ENCODE measurements around the gene LRP6.

The LRP6 gene

DNA sequence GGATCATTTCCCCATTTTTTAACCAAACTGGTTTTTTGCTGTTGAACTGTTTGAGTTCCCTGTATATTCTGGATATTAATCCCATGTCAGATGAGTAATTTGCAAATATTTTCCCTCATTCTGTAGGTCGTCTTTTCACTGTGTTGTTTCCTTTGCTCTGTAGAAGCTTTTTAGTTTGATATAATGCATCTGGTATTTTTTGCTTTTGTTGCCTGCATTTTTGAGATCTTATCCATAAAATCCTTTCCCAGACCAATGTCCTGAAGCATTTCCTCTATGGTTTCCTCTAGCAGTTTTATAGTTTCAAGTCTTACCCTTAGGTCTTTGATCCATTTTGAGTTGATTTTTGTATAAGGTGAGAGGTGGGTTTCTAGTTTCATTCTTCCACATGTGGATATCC lies 71.3 kb downstream of the LRP6 start:
- DNase-seq (ENCODE audit: insufficient read length, low spot score) (no peak), FAIRE-seq (no peak)
- TF ChIP-seq, protein P1, sequence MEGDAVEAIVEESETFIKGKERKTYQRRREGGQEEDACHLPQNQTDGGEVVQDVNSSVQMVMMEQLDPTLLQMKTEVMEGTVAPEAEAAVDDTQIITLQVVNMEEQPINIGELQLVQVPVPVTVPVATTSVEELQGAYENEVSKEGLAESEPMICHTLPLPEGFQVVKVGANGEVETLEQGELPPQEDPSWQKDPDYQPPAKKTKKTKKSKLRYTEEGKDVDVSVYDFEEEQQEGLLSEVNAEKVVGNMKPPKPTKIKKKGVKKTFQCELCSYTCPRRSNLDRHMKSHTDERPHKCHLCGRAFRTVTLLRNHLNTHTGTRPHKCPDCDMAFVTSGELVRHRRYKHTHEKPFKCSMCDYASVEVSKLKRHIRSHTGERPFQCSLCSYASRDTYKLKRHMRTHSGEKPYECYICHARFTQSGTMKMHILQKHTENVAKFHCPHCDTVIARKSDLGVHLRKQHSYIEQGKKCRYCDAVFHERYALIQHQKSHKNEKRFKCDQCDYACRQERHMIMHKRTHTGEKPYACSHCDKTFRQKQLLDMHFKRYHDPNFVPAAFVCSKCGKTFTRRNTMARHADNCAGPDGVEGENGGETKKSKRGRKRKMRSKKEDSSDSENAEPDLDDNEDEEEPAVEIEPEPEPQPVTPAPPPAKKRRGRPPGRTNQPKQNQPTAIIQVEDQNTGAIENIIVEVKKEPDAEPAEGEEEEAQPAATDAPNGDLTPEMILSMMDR (IDR thresholded peaks at IDR 0.05; ENCODE audit: insufficient read depth, missing control alignments), result no peak

DNA sequence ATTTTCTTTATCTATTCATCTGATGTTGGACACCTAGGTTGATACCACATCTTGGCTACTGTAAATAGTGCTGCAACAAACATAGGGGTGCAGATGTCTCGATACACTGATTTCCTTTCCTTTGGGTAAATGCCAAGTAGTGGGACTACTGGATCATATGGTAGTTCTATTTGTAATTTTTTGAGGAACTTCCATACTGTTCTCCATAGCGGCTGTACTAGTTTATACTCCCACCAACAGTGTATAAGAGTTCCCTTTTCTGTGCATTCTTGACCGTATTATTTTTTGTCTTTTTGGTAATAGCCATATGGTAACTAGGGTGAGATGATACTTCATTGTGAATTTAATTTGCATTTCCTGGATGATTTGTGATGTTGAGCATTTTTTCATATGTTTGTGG lies 71.8 kb downstream of the LRP6 start:
- FAIRE-seq (no peak), DNase-seq (ENCODE audit: insufficient read length, low spot score) (no peak)
- TF ChIP-seq, protein P1 (IDR thresholded peaks at IDR 0.05; ENCODE audit: insufficient read depth, missing control alignments), result no peak

DNA sequence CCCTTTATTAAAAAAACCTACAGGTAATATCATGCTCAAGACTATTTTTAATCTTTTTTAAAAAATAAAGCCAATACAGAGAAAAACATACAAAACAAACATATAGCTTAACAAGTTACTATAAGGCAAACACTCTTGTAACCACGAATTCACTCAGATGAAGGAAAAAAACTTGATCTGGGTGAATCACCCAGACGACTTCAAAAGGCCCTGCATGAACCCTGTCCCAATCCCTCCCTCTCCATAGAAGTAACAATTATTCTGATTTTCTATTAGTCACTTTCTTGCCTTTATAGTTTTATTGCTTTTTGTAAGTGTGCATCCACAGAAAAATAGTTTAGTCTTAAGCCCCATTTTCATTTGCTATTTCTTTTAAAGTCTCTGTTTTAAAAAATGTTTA lies 72.6 kb downstream of the LRP6 start:
- TF ChIP-seq, protein P1 (IDR thresholded peaks at IDR 0.05; ENCODE audit: insufficient read depth, missing control alignments), result no peak
- FAIRE-seq, result no peak
- DNase-seq (ENCODE audit: insufficient read length, low spot score), result no peak

DNA sequence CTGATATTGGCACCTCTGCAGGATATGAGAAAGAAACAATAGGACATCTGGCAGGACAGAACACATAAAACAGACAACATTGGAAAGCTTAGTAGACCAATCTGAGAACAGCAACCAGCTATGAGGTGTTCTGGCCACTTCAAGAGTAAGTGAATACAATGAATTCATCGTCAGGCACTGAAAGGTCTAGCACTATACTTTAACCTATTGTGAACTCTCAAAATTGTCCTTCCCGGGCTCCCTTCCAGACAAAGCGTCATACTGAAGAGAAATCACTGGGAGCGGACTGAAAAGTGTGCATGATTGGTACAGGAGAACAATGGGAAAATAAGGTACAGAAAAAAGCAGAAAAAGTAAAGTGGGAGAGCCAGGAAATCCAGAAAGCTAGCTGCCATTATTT lies 75.8 kb downstream of the LRP6 start:
- TF ChIP-seq, protein P1 (IDR thresholded peaks at IDR 0.05; ENCODE audit: insufficient read depth, missing control alignments), result no peak
- DNase-seq (ENCODE audit: insufficient read length, low spot score), result no peak
- no peak for FAIRE-seq

DNA sequence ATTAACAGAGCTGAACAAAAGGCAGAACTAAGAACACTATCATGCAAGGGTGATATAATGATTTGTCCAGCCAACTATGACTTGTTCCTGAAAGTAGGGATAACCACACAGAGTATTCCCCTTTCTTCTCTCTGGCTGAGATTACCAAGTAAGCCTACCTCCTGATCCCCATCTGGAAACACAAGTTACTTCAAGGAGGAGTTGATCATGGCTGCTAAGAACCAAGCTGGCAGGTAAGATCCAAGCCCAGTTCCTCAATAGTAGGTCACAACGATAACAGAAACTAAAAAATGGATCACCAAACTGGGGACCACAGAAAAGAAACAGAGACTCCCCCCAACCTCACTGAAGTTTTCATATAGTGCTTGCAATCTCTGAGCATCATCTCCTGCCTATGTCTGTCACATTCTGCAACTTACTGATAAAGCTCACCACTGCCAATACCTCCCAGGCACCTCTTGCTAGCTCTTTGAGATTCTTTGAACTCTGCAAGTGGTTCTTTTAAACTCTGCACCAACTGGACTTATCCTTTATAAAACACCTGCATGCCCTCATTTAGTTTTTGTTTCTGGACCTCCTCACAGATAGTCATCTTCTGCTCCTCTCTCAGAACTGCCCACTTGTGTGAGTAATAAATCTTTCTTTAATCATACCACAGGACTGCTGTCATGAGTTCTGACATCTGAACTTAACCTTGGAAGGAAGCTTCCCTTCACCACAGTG lies 76.6 kb downstream of the LRP6 start:
- FAIRE-seq (peak; percentile 72), DNase-seq (ENCODE audit: insufficient read length, low spot score) (no peak)
- TF ChIP-seq, protein P1 (IDR thresholded peaks at IDR 0.05; ENCODE audit: insufficient read depth, missing control alignments), result no peak

DNA sequence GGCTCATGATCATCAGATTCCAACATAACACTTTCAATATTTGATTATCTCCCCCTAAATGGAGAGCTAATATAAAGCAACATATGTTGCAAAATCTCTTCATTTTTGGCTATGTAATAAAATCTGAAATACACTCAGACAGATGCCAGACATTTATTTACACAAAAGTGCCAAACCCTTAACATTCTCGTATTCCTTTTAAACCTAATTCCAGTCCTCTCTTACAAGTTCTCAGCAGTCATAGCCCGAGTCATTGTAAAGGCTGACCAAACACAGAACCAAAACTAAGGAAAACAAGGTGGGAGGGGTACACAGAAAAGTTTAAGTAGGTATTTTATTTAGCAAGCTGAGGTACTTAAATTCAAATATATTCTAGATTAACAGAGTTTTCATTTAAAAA lies 81.4 kb downstream of the LRP6 start:
- no peak for FAIRE-seq
- DNase-seq (ENCODE audit: insufficient read length, low spot score), result no peak
- TF ChIP-seq, protein P1 (IDR thresholded peaks at IDR 0.05; ENCODE audit: insufficient read depth, missing control alignments), result no peak

DNA sequence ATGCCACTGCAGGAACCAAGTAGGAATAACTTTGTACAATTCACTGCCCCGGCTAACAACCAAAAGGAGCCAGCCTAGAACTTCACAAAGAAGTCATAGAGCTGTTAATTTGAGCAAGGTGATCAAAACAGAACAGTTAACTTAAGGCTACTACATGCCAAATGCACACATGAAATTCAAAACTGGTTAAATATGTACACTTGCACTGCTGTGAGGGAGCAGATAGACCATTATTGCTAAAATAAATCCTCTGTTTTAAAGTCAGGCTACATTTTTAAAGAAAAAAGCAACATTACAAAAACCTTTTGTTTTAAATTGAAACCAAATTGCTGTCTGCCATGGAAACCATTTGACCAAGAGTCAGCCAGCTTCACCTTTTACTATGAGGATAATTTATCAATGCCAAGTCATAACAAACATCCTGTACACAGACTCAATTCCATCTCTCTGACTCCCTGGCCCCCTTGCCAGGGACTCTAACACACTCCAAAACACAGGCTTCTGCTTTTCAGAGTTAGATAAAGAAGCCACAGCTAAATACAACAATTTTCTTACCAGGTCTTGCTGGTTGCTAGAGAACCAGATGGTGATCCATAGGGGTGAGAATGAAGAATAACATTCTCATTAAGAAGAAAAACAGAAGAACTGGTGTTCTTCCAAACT lies 84.0 kb downstream of the LRP6 start:
- FAIRE-seq, result no peak
- TF ChIP-seq, protein P1 (IDR thresholded peaks at IDR 0.05; ENCODE audit: insufficient read depth, missing control alignments), result no peak
- DNase-seq (ENCODE audit: insufficient read length, low spot score), result no peak
